PC-9 (cell line): ENCODE data around the gene PCDHGC3.

Experiments
- EZH2 ChIP-seq: fragments of 200-600 bp; sonication (generic); IDR thresholded peaks from 2 replicates; pipeline ENCODE4 v1.8.0; 2017; ENCODE audit warnings: antibody characterized with exemption, low read depth
- TF ChIP-seq, protein P1 (sequence below): fragments of 200-600 bp; sonication (generic); conservative IDR thresholded peaks from 2 replicates; pipeline ENCODE4 v1.6.1; 2017; ENCODE audit warnings: mixed run types, antibody characterized with exemption, mild to moderate bottlenecking, moderate library complexity

DNA sequence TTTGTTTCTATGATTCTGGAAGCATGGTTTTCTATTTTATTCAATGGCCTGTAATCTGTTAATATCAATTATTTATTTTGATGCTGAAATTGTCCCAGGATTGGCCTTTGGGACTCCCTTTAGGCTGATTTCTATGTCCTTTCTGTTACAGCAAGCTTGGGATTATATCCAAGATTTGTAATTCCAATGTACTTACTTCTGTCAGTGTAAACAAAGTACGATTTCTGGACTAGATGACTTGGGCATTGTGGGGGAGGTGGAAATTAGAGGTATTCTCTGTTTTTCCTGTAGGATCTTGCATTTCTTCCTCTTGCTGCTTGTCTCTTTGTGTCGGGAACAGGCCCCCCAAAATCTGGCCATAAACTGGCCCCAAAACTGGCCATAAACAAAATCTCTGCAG lies 41.8 kb upstream of the PCDHGC3 start:
- TF ChIP-seq, protein P1, sequence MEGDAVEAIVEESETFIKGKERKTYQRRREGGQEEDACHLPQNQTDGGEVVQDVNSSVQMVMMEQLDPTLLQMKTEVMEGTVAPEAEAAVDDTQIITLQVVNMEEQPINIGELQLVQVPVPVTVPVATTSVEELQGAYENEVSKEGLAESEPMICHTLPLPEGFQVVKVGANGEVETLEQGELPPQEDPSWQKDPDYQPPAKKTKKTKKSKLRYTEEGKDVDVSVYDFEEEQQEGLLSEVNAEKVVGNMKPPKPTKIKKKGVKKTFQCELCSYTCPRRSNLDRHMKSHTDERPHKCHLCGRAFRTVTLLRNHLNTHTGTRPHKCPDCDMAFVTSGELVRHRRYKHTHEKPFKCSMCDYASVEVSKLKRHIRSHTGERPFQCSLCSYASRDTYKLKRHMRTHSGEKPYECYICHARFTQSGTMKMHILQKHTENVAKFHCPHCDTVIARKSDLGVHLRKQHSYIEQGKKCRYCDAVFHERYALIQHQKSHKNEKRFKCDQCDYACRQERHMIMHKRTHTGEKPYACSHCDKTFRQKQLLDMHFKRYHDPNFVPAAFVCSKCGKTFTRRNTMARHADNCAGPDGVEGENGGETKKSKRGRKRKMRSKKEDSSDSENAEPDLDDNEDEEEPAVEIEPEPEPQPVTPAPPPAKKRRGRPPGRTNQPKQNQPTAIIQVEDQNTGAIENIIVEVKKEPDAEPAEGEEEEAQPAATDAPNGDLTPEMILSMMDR: no peak
- TF ChIP-seq EZH2: no peak
